ENCODE data around the gene AFG3L2. TPM values are rescaled to one million over a fixed set of nuclear protein-coding genes. Genes with fewer than 3 reads are reported as not detected.

AFG3L2 gene
- total and polyA plus RNA-seq, 9 of the 15 experiments (the other 6 are each of a cell fraction or from before 2014, with no cell fraction given) = 24.1 to 109 (median 84.0) TPM

DNA sequence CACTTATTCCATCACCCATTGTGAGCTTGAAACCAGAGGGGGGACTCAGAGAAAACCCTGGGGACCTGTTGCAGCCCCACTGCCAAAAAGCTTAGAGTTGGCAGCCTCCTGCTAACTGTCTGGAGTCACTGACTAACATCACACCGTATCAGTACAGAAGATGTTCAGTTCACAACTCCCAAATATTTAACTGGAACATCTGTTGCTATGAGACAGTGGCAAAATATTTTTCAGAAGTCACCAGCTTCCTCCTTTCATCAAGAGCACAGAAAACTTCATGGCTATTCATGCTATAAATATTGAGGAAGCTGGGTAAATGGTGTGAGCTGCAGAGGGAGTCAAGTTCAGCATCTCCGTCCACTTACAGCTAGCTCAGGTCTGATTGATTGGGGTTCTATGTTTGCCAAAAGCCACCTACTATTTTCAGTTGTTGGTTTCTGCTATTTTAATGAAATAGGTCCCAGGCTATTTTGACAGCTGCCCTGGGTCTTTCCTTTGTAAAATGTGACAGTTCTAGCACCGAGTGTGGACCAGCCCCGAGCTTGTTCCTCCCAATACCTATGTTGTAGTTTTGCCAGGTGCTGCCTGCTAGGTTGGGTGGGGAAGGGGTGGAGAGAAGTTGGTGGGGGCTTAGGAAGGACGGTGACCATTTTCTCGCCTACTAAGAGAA is 59.2 kb downstream of the AFG3L2 start:
- H3K27me3 ChIP-seq (ENCODE audit: control insufficient read depth in 2 of 2, insufficient read depth in 2 of 2, low read length in 2 of 2) = no peaks in the 10 kb centered on the region
- H3K27ac ChIP-seq (ENCODE audit: extremely low read depth, low read depth, low read length) = no peak overlapping the region
- peaks cover 38% of the 10 kb centered on the region for H3K79me2 ChIP-seq (ENCODE audit: control insufficient read depth, insufficient read depth, low read length)
- intact Hi-C loops (cut with micrococcal nuclease) = no loop called here
- no peaks in the 10 kb centered on the region for H3K9me1 ChIP-seq (ENCODE audit: control insufficient read depth, insufficient read depth, low read length)
- POLR2A ChIA-PET = interaction anchor here (0.6 to 2.9 kb wide), 6 partner anchors 9 to 319 kb away, joined by 3 to 23 read pairs (median 3); partner anchors contain the start of gene TUBB6
- no peak overlapping the region for H3K4me2 ChIP-seq (ENCODE audit: insufficient read depth, low read length)
- ATAC-seq (no peak), DNase-seq (ENCODE audit: extremely low read depth in 1 of 4, low spot score in 3 of 4) (peak in 1 of 4 experiments; percentile 5), FAIRE-seq (no peak)
- WGBS (ENCODE audit: insufficient coverage, low coverage, missing lambda C conversion rate) = 90% methylated on average over 6 of the region's 6 CpGs
- no peak overlapping the region for H3K4me3 ChIP-seq
- H3K36me3 ChIP-seq (ENCODE audit: control insufficient read depth, insufficient read depth, low read length) = peaks cover 78% of the 10 kb centered on the region
- TF ChIP-seq ZNF184 (CRISPR knock-in tag; IDR thresholded peaks at IDR 0.05) = no peak
- TF ChIP-seq, protein P1, sequence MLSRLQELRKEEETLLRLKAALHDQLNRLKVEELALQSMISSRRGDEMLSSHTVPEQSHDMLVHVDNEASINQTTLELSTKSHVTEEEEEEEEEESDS (CRISPR knock-in tag; IDR thresholded peaks at IDR 0.05) = no peak
- TF ChIP-seq, protein P2, sequence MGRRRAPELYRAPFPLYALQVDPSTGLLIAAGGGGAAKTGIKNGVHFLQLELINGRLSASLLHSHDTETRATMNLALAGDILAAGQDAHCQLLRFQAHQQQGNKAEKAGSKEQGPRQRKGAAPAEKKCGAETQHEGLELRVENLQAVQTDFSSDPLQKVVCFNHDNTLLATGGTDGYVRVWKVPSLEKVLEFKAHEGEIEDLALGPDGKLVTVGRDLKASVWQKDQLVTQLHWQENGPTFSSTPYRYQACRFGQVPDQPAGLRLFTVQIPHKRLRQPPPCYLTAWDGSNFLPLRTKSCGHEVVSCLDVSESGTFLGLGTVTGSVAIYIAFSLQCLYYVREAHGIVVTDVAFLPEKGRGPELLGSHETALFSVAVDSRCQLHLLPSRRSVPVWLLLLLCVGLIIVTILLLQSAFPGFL (CRISPR knock-in tag; IDR thresholded peaks at IDR 0.05) = no peak
- 0 out of 2 replicates have a peak, but pooled peaks have one; percentile 36 for TF ChIP-seq RFX1 (IDR thresholded peaks at IDR 0.05)
- peaks cover 7 to 17% of the 10 kb centered on the region in 2 experiments; a peak in 4 of 5 replicates for H3K4me1 ChIP-seq (replicated peaks in 1 of 2; ENCODE audit: control insufficient read depth in 2 of 2, insufficient read depth in 2 of 2, low read length in 2 of 2)
- in situ Hi-C loops (cut with MboI) = no loop called here
- no peaks in the 10 kb centered on the region for H3K9me3 ChIP-seq (replicated peaks; ENCODE audit: control insufficient read depth, insufficient read depth, low read depth, low read length)
- CTCF ChIA-PET (ENCODE audit: low intra/inter-chr PET ratio) = no interaction called here
- H4K20me1 ChIP-seq (replicated peaks; ENCODE audit: control insufficient read depth, insufficient read depth, low read length) = no peaks in the 10 kb centered on the region
- no TSS peak for BruUV-seq (replicated peaks)
- H2AFZ ChIP-seq (ENCODE audit: low read depth, low read length) = no peak overlapping the region
- H3K9ac ChIP-seq (ENCODE audit: insufficient read depth in 1 of 2, low read depth in 2 of 2, low read length in 2 of 2) = no peak overlapping the region
